HEK293 (cell line): ENCODE measurements around the gene CHMP4A.

ENCODE experiments used
- CTCF ChIA-PET: fragments of 350-600 bp; formaldehyde crosslinking; extraction: SDS; loops from one replicate; lab custom pipeline; 2021; ENCODE audit warnings: antibody characterized with exemption; lab: Yijun Ruan, JAX
- POLR2A ChIA-PET: fragments of 300-600 bp; formaldehyde crosslinking; extraction: SDS; loops from one replicate; lab custom pipeline; 2020; ENCODE audit warnings: antibody characterized with exemption, inconsistent platforms; lab: Yijun Ruan, JAX
- H3K27ac ChIP-seq: fragments of 200-500 bp; sonication (Bioruptor generic); 2 replicates; pipeline ENCODE4 v1.5.1; 2014; ENCODE audit warnings: low read depth, low read length, control low read depth, inconsistent platforms; ENCODE audit errors: extremely low read depth
- H3K36me3 ChIP-seq, 2 experiments: fragments of 200-500 bp in 1 of 2; sonication (Bioruptor generic) in 1 of 2; 1 replicate in 1 of 2; 2 replicates in 1 of 2; pipeline ENCODE4 v1.5.1; 2014 to 2017; ENCODE audit warnings: inconsistent platforms in 2 of 2, low read length in 2 of 2; ENCODE audit not compliant: control insufficient read depth in 2 of 2, insufficient read depth in 1 of 2
- H3K4me1 ChIP-seq: fragments of 200-500 bp; sonication (Bioruptor generic); 2 replicates; pipeline ENCODE4 v1.5.1; 2014; ENCODE audit warnings: mild to moderate bottlenecking, low read length, inconsistent platforms; ENCODE audit not compliant: control insufficient read depth, insufficient read depth
- H3K4me3 ChIP-seq: 2 replicates; pipeline ENCODE4 v1.5.1; 2011; ENCODE audit warnings: low read depth, mild to moderate bottlenecking, control low read depth, low read length, moderate library complexity
- H3K9me3 ChIP-seq: fragments of 200-500 bp; sonication (Bioruptor generic); 2 replicates; pipeline ENCODE4 v1.5.1; 2014; ENCODE audit warnings: low read depth, low read length, inconsistent platforms; ENCODE audit not compliant: control insufficient read depth, insufficient read depth
- AEBP2 ChIP-seq: fragments of 450-650 bp; formaldehyde crosslinking; IDR thresholded peaks from 2 replicates; pipeline ENCODE4 v1.5.1; 2016; ENCODE audit warnings: missing biosample characterization, missing genetic modification characterization, borderline replicate concordance
- REST ChIP-seq: fragments of 450-650 bp; formaldehyde crosslinking; IDR thresholded peaks from 2 replicates; pipeline ENCODE4 v1.5.1; 2016; ENCODE audit warnings: missing biosample characterization, missing genetic modification characterization
- SALL2 ChIP-seq: fragments of 450-650 bp; formaldehyde crosslinking; IDR thresholded peaks from 2 replicates; pipeline ENCODE4 v1.5.0; 2017; ENCODE audit warnings: missing biosample characterization, mild to moderate bottlenecking, missing genetic modification characterization, borderline replicate concordance
- SCRT1 ChIP-seq: fragments of 450-650 bp; formaldehyde crosslinking; IDR thresholded peaks from 2 replicates; pipeline ENCODE4 v1.5.1; 2016; ENCODE audit warnings: missing biosample characterization, missing genetic modification characterization, borderline replicate concordance
- SP3 ChIP-seq: fragments of 450-650 bp; formaldehyde crosslinking; IDR thresholded peaks from 2 replicates; pipeline ENCODE4 v1.5.1; 2016; ENCODE audit warnings: missing biosample characterization, missing genetic modification characterization
- SP7 ChIP-seq: fragments of 450-650 bp; formaldehyde crosslinking; IDR thresholded peaks from 2 replicates; pipeline ENCODE4 v1.5.1; 2016; ENCODE audit warnings: missing biosample characterization, missing genetic modification characterization
- TSHZ1 ChIP-seq: fragments of 450-650 bp; formaldehyde crosslinking; IDR thresholded peaks from 2 replicates; pipeline ENCODE4 v1.5.1; 2016; ENCODE audit warnings: missing biosample characterization, missing genetic modification characterization, borderline replicate concordance
- ZBTB48 ChIP-seq: fragments of 450-650 bp; formaldehyde crosslinking; IDR thresholded peaks from 2 replicates; pipeline ENCODE4 v1.5.1; 2016; ENCODE audit warnings: missing biosample characterization, missing genetic modification characterization
- ZBTB7A ChIP-seq: fragments of 450-650 bp; formaldehyde crosslinking; IDR thresholded peaks from 2 replicates; pipeline ENCODE4 v1.5.1; 2016; ENCODE audit warnings: low read depth, missing biosample characterization, missing genetic modification characterization
- ZFP3 ChIP-seq: fragments of 450-650 bp; formaldehyde crosslinking; IDR thresholded peaks from 2 replicates; pipeline ENCODE4 v1.5.1; 2016; ENCODE audit warnings: low read depth, missing biosample characterization, missing genetic modification characterization
- ZFP37 ChIP-seq: fragments of 450-650 bp; formaldehyde crosslinking; IDR thresholded peaks from 2 replicates; pipeline ENCODE4 v1.5.1; 2016; ENCODE audit warnings: missing biosample characterization, missing genetic modification characterization
- ZNF112 ChIP-seq: fragments of 450-650 bp; formaldehyde crosslinking; IDR thresholded peaks from 2 replicates; pipeline ENCODE4 v1.5.0; 2017; ENCODE audit warnings: missing biosample characterization, missing genetic modification characterization
- ZNF184 ChIP-seq: fragments of 450-650 bp; IDR thresholded peaks from 2 replicates; pipeline ENCODE4 v1.5.1; 2018; ENCODE audit warnings: missing biosample characterization, mild to moderate bottlenecking, missing genetic modification characterization
- ZNF239 ChIP-seq: fragments of 450-650 bp; formaldehyde crosslinking; IDR thresholded peaks from 2 replicates; pipeline ENCODE4 v1.5.1; 2016; ENCODE audit warnings: missing biosample characterization, missing genetic modification characterization
- ZNF404 ChIP-seq: fragments of 450-650 bp; formaldehyde crosslinking; IDR thresholded peaks from 2 replicates; pipeline ENCODE4 v1.5.1; 2017; ENCODE audit warnings: missing biosample characterization, missing genetic modification characterization
- ZNF426 ChIP-seq: fragments of 450-650 bp; formaldehyde crosslinking; IDR thresholded peaks from 2 replicates; pipeline ENCODE4 v1.5.1; 2017; ENCODE audit warnings: missing biosample characterization, missing genetic modification characterization, mild to moderate bottlenecking, inconsistent platforms, moderate library complexity
- ZNF449 ChIP-seq: fragments of 450-650 bp; formaldehyde crosslinking; IDR thresholded peaks from 2 replicates; pipeline ENCODE4 v1.5.1; 2017; ENCODE audit warnings: missing biosample characterization, mild to moderate bottlenecking, missing genetic modification characterization, moderate library complexity
- ZNF621 ChIP-seq: fragments of 450-650 bp; formaldehyde crosslinking; IDR thresholded peaks from 2 replicates; pipeline ENCODE4 v1.5.1; 2017; ENCODE audit warnings: missing biosample characterization, missing genetic modification characterization
- ZNF629 ChIP-seq: fragments of 450-650 bp; formaldehyde crosslinking; IDR thresholded peaks from 2 replicates; pipeline ENCODE4 v1.5.1; 2017; ENCODE audit warnings: missing biosample characterization, missing genetic modification characterization
- ZNF677 ChIP-seq: fragments of 450-650 bp; IDR thresholded peaks from 2 replicates; pipeline ENCODE4 v1.5.0; 2018; ENCODE audit warnings: missing biosample characterization, mild to moderate bottlenecking, missing genetic modification characterization, moderate library complexity
- ZNF791 ChIP-seq: fragments of 450-650 bp; formaldehyde crosslinking; IDR thresholded peaks from 2 replicates; pipeline ENCODE4 v1.5.1; 2016; ENCODE audit warnings: missing biosample characterization, missing genetic modification characterization
- ZSCAN5A ChIP-seq: fragments of 450-650 bp; formaldehyde crosslinking; IDR thresholded peaks from 2 replicates; pipeline ENCODE4 v1.5.1; 2016; ENCODE audit warnings: missing biosample characterization, missing genetic modification characterization

The CHMP4A gene

GRCh38 chr14:24232645-24233537 lies 19.6 kb upstream of the CHMP4A start, which contains the start of gene GMPR2 (continued):
- TF ChIP-seq ZBTB48 (tag by site-specific recombination) (peak; percentile 69), AEBP2 (no peak), TSHZ1 (tag by site-specific recombination) (no peak), ZBTB7A (tag by site-specific recombination) (no peak), ZNF677 (no peak), ZNF629 (peak; percentile 9), ZFP3 (no peak), ZNF426 (tag by site-specific recombination) (no peak), ZNF404 (tag by site-specific recombination) (no peak), SP7 (tag by site-specific recombination) (no peak; the same call in 1 of the 2 replicates), ZNF112 (tag by site-specific recombination) (no peak), SCRT1 (tag by site-specific recombination) (peak; percentile 62; the same call in 1 of the 2 replicates), ZNF239 (tag by site-specific recombination) (no peak), ZNF449 (tag by site-specific recombination) (no peak), ZNF791 (no peak)
- TF ChIP-seq, all 188 proteins: peak for 27

GRCh38 chr14:24232121-24232644 lies 18.9 kb upstream of the CHMP4A start, which contains the start of gene NEDD8:
NEDD8 (minus strand) TSS chr14:24232367; CDS start chr14:24232267, 100 bp downstream.
- ChIA-PET POLR2A (interaction anchor here (1.8 kb wide), 1 partner anchor 10 kb away, joined by 10 read pairs; the partner anchor contains the start of gene TINF2), CTCF (interaction anchor here (1.6 kb wide), 1 partner anchor 142 kb away, joined by 3 read pairs; no protein-coding TSS in a partner anchor)
- Histone ChIP-seq H3K36me3 (peaks cover 17 to 49% of the 10 kb centered on the region in 2 experiments; a peak in 2 of 3 replicates), H3K9me3 (no peaks in the 10 kb centered on the region), H3K4me3 (peak within 1 kb of the TSS; percentile 69), H3K27ac (peak within 1 kb of the TSS; percentile 92), H3K4me1 (peaks cover 7% of the 10 kb centered on the region)
- TF ChIP-seq ZSCAN5A (tag by site-specific recombination) (no peak), REST (tag by site-specific recombination) (no peak; the same call in 1 of the 2 replicates), ZNF112 (tag by site-specific recombination) (no peak), ZNF791 (no peak), ZNF184 (tag by site-specific recombination) (no peak), SALL2 (tag by site-specific recombination) (no peak), SP3 (peak; percentile 95), ZFP37 (tag by site-specific recombination) (no peak), ZNF449 (tag by site-specific recombination) (no peak), ZNF621 (tag by site-specific recombination) (no peak)
